CD4-positive, alpha-beta T cell treated with Interleukin-21 for 1 hour (primary cell): Measurements from ENCODE around the gene TRIM26.

ENCODE experiments used
- DNase-seq: peaks from one replicate; pipeline ENCODE4 v3.0.0-alpha.2; 2020

The TRIM26 gene

GRCh38 chr6:30207619-30208295, 5.4 kb downstream of the TRIM26 start:
- no peak for DNase-seq

GRCh38 chr6:30206799-30207618, 6.2 kb downstream of the TRIM26 start:
- no peak for DNase-seq

- DNase-seq: no peak
Measured at GRCh38 chr6:30206152-30206551, 7.1 kb downstream of the TRIM26 start.

GRCh38 chr6:30204116-30204515, 9.1 kb downstream of the TRIM26 start:
- no peak for DNase-seq

- no peak for DNase-seq
Measured at GRCh38 chr6:30202366-30202765, 10.8 kb downstream of the TRIM26 start.

- DNase-seq: no peak
Measured at GRCh38 chr6:30200551-30201281, 12.5 kb downstream of the TRIM26 start.

- DNase-seq: no peak
Measured at GRCh38 chr6:30198166-30199084, 14.8 kb downstream of the TRIM26 start.

- no peak for DNase-seq
Measured at GRCh38 chr6:30196376-30196775, 16.8 kb downstream of the TRIM26 start.

GRCh38 chr6:30195951-30196350, 17.3 kb downstream of the TRIM26 start:
- DNase-seq: no peak

GRCh38 chr6:30194797-30195690, 18.2 kb downstream of the TRIM26 start:
- DNase-seq: no peak

- DNase-seq: no peak
Measured at GRCh38 chr6:30192076-30192475, 21.1 kb downstream of the TRIM26 start.

- no peak for DNase-seq
Measured at GRCh38 chr6:30188541-30188940, 24.7 kb downstream of the TRIM26 start.

- DNase-seq: no peak
Measured at GRCh38 chr6:30185846-30186484, 27.2 kb downstream of the TRIM26 start.

GRCh38 chr6:30184417-30185031, 28.7 kb downstream of the TRIM26 start:
- no peak for DNase-seq

- no peak for DNase-seq
Measured at GRCh38 chr6:30180145-30180544, 33.1 kb downstream of the TRIM26 start.

GRCh38 chr6:30178837-30179236, 34.4 kb downstream of the TRIM26 start:
- DNase-seq: no peak

GRCh38 chr6:30175765-30176164, 37.4 kb downstream of the TRIM26 start:
- no peak for DNase-seq

- no peak for DNase-seq
Measured at GRCh38 chr6:30172681-30173080, 40.5 kb downstream of the TRIM26 start.

GRCh38 chr6:30171677-30172471, 41.3 kb downstream of the TRIM26 start:
- DNase-seq: no peak
